Measurements from ENCODE around the gene GNAQ. TPM values are rescaled to one million over a fixed set of nuclear protein-coding genes. Genes with fewer than 3 reads are reported as not detected.

GNAQ gene
- total and polyA plus RNA-seq, 2 of the 4 experiments (the other 2 are of a cell fraction) = 23.1 to 50.7 TPM

GRCh38 chr9:77857513-77858259, 173.9 kb downstream of the GNAQ start:
- POLR2A ChIA-PET (ENCODE audit: unreplicated experiment) = no interaction called here
- Histone ChIP-seq H3K9me3 (ENCODE audit: control insufficient read depth, insufficient read depth, low read length) (peaks cover 3% of the 10 kb centered on the region), H2AFZ (replicated peaks; ENCODE audit: low read length, poor library complexity) (no peak overlapping the region), H3K4me3 (ENCODE audit: insufficient read depth, low read depth, low read length) (no peak overlapping the region), H3K9me1 (ENCODE audit: insufficient read depth, low read length) (peaks cover 11% of the 10 kb centered on the region), H3K56ac (ENCODE audit: extremely low read depth, insufficient read depth, low read length) (no peak overlapping the region), H2BK15ac (ENCODE audit: low read depth, low read length) (0 out of 3 replicates have a peak overlapping the region, but pooled peaks have one; percentile 4), H4K5ac (ENCODE audit: low read depth, low read length) (peak overlapping the region; percentile 64; the same call in 1 of the 2 replicates), H3K4ac (ENCODE audit: low read depth, low read length) (peak overlapping the region; percentile 74), H3K9ac (ENCODE audit: low read depth, low read length) (no peak overlapping the region), H3K23ac (ENCODE audit: low read depth, low read length) (no peak overlapping the region; the same call in 1 of the 2 replicates), H3K4me2 (ENCODE audit: low read depth, low read length) (peak overlapping the region; percentile 35; the same call in 1 of the 2 replicates), H2BK120ac (ENCODE audit: low read depth, low read length) (peak overlapping the region; percentile 83), H3K4me1 (ENCODE audit: control insufficient read depth, insufficient read depth, low read length) (peaks cover 13% of the 10 kb centered on the region), H2AK5ac (ENCODE audit: low read depth, low read length) (peak overlapping the region; percentile 44; the same call in 1 of the 2 replicates), H4K8ac (ENCODE audit: low read depth in 2 of 2, low read length in 2 of 2) (0 out of 4 replicates have a peak overlapping the region, but pooled peaks of 1 of the 2 experiments have one; percentile 6), H3K27ac (ENCODE audit: insufficient read depth, low read length) (peak overlapping the region; percentile 96; the same call in 1 of the 2 replicates), H2BK20ac (ENCODE audit: low read depth, low read length) (peak overlapping the region; percentile 50; the same call in 1 of the 2 replicates), H4K20me1 (ENCODE audit: insufficient read depth, low read length) (peaks cover 10% of the 10 kb centered on the region; the same call in 1 of the 2 replicates), H3K79me1 (ENCODE audit: low read depth in 1 of 2, low read length in 2 of 2) (peaks cover 9 to 33% of the 10 kb centered on the region in 2 experiments; a peak in 3 of 4 replicates), H4K91ac (ENCODE audit: insufficient read depth, low read depth, low read length) (peak overlapping the region; percentile 11; the same call in 1 of the 2 replicates), H3K27me3 (ENCODE audit: control insufficient read depth, insufficient read depth, low read length) (no peaks in the 10 kb centered on the region), H3K18ac (ENCODE audit: low read depth, low read length) (peak overlapping the region; percentile 82), H3K36me3 (ENCODE audit: control insufficient read depth, insufficient read depth, low read length) (no peaks in the 10 kb centered on the region; the same call in 1 of the 2 replicates), H2AK9ac (replicated peaks; ENCODE audit: low read depth, low read length, poor library complexity) (no peak overlapping the region), H2BK5ac (ENCODE audit: low read depth, low read length, poor library complexity, severe bottlenecking) (peak overlapping the region; percentile 43), H3K14ac (replicated peaks; ENCODE audit: low read depth, low read length) (peak overlapping the region; percentile 81; the same call in 1 of the 2 replicates)
- BruUV-seq (replicated peaks) = no TSS peak
- in situ Hi-C loops (cut with MboI; ENCODE audit: low sequenced_read_pairs) = no loop called here
- intact Hi-C loops (cut with micrococcal nuclease) = no loop called here
- CTCF ChIA-PET = no interaction called here
- WGBS, 2 experiments (ENCODE audit: extremely low coverage in 2 of 2, insufficient read length in 1 of 2) = 91% methylated on average over 1 of the region's 2 CpGs; no CpG with 5 or more reads in 1 of the 2 experiments
- TF ChIP-seq USF2 (IDR thresholded peaks at IDR 0.05; ENCODE audit: low read depth, low read length) = no peak
- ATAC-seq (ENCODE audit: low read depth) (no peak; the same call in 1 of the 2 replicates), DNase-seq (no peak)
- dilution Hi-C loops (cut with HindIII; ENCODE audit: low sequenced_read_pairs, unreplicated experiment) = no loop called here

Data from IMR-90 (cell line).